Activated gamma-delta T cell treated with Interleukin-2 at 50 U/mL for 16 hours (primary cell): ENCODE data around the gene TSLP.

Experiments
- DNase-seq: peaks from one replicate; pipeline ENCODE4 v3.0.0-alpha.2; 2020

Gene TSLP

GRCh38 chr5:111099058-111099778, 27.7 kb downstream of the TSLP start:
- no peak for DNase-seq

GRCh38 chr5:111106320-111106948, 34.9 kb downstream of the TSLP start:
- DNase-seq: no peak

- DNase-seq: no peak
Measured at GRCh38 chr5:111107371-111107770, 35.9 kb downstream of the TSLP start.

GRCh38 chr5:111111956-111112355, 40.4 kb downstream of the TSLP start:
- no peak for DNase-seq

GRCh38 chr5:111113678-111114077, 42.2 kb downstream of the TSLP start:
- no peak for DNase-seq

GRCh38 chr5:111115229-111115628, 43.7 kb downstream of the TSLP start:
- no peak for DNase-seq

GRCh38 chr5:111116550-111116949, 45.0 kb downstream of the TSLP start:
- DNase-seq: no peak

GRCh38 chr5:111117136-111117535, 45.6 kb downstream of the TSLP start:
- no peak for DNase-seq

- no peak for DNase-seq
Measured at GRCh38 chr5:111119221-111119620, 47.7 kb downstream of the TSLP start.

- DNase-seq: no peak
Measured at GRCh38 chr5:111119856-111120255, 48.3 kb downstream of the TSLP start.

GRCh38 chr5:111120911-111121310, 49.4 kb downstream of the TSLP start:
- no peak for DNase-seq

GRCh38 chr5:111121926-111122325, 50.4 kb downstream of the TSLP start:
- no peak for DNase-seq

GRCh38 chr5:111122398-111122797, 50.9 kb downstream of the TSLP start:
- no peak for DNase-seq

- no peak for DNase-seq
Measured at GRCh38 chr5:111124793-111125192, 53.3 kb downstream of the TSLP start.

- no peak for DNase-seq
Measured at GRCh38 chr5:111126896-111127295, 55.4 kb downstream of the TSLP start.
